ENCODE measurements around the gene TRUB1. TPM values are rescaled to one million over a fixed set of nuclear protein-coding genes. Genes with fewer than 3 reads are reported as not detected.

Gene TRUB1
- total and polyA plus RNA-seq, 2 donors (not counting 1 experiment from before 2014, with no cell fraction given): 19.6 to 38.5 TPM

DNA sequence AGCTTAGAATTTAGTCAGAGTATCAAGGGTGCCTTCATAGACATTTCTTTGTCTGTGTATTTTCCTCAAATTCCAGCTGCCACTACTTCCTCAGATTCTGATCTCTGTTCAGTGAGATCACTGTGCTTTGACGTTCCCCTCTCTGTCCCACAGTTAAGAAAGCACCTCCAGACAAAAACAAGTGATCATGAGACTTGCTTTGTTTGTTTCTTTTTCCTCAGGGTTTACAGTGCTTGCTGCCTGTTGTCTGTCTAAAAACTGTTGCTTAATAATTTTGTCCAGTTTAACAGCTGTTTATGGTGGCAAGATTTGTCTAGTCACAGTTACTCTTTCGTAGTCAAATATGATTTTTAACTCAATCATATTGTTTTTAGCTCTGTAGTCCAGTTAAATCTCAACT is 29.1 kb downstream of the TRUB1 start:
- TF ChIP-seq CTCF (conservative IDR thresholded peaks at IDR 0.05 in 1 of 2, IDR thresholded peaks at IDR 0.05 in 1 of 2; ENCODE audit: low read depth in 1 of 2, low read length in 2 of 2): no peak
- TF ChIP-seq EZH2 (IDR thresholded peaks at IDR 0.05; ENCODE audit: low read length, missing control alignments): no peak
- no peak overlapping the region for H3K4me2 ChIP-seq (ENCODE audit: extremely low read depth, insufficient read depth, low read length)
- no peak overlapping the region for H3K9ac ChIP-seq (ENCODE audit: insufficient read depth, low read length)
- H3K4me3 ChIP-seq (replicated peaks in 1 of 4; ENCODE audit: control extremely low read depth in 1 of 4, insufficient read depth in 1 of 4, low read depth in 3 of 4, low read length in 4 of 4): no peak overlapping the region
- H3K9me3 ChIP-seq (ENCODE audit: control insufficient read depth, insufficient read depth, low read depth, low read length): no peaks in the 10 kb centered on the region
- peak; percentile 23 to 67 for DNase-seq (ENCODE audit: low read depth in 2 of 2)
- no peak overlapping the region for H2AFZ ChIP-seq (ENCODE audit: low read length)
- no peaks in the 10 kb centered on the region for H3K79me2 ChIP-seq (ENCODE audit: control insufficient read depth, insufficient read depth, low read length)
- H3K27me3 ChIP-seq (ENCODE audit: control insufficient read depth, insufficient read depth, low read length): no peaks in the 10 kb centered on the region
- H3K27ac ChIP-seq (ENCODE audit: insufficient read depth, low read length): no peak overlapping the region
- no peaks in the 10 kb centered on the region for H3K36me3 ChIP-seq (ENCODE audit: control insufficient read depth, insufficient read depth, low read length)
- H4K20me1 ChIP-seq (ENCODE audit: control insufficient read depth, extremely low read depth, insufficient read depth, low read length): no peaks in the 10 kb centered on the region
- H3K4me1 ChIP-seq (ENCODE audit: control insufficient read depth, extremely low read depth, insufficient read depth, low read length): no peaks in the 10 kb centered on the region

GRCh38 chr10:114970515-114970914 is 32.5 kb downstream of the TRUB1 start:
- no peaks in the 10 kb centered on the region for H3K36me3 ChIP-seq (ENCODE audit: control insufficient read depth, insufficient read depth, low read length)
- no peaks in the 10 kb centered on the region for H4K20me1 ChIP-seq (ENCODE audit: control insufficient read depth, extremely low read depth, insufficient read depth, low read length)
- no peak overlapping the region for H3K4me3 ChIP-seq (replicated peaks in 1 of 4; ENCODE audit: control extremely low read depth in 1 of 4, insufficient read depth in 1 of 4, low read depth in 3 of 4, low read length in 4 of 4)
- TF ChIP-seq CTCF (conservative IDR thresholded peaks at IDR 0.05 in 1 of 2, IDR thresholded peaks at IDR 0.05 in 1 of 2; ENCODE audit: low read depth in 1 of 2, low read length in 2 of 2) (no peak), EZH2 (IDR thresholded peaks at IDR 0.05; ENCODE audit: low read length, missing control alignments) (no peak)
- H3K4me1 ChIP-seq (ENCODE audit: control insufficient read depth, extremely low read depth, insufficient read depth, low read length): no peaks in the 10 kb centered on the region
- no peaks in the 10 kb centered on the region for H3K27me3 ChIP-seq (ENCODE audit: control insufficient read depth, insufficient read depth, low read length)
- H3K9me3 ChIP-seq (ENCODE audit: control insufficient read depth, insufficient read depth, low read depth, low read length): no peaks in the 10 kb centered on the region
- no peak overlapping the region for H2AFZ ChIP-seq (ENCODE audit: low read length)
- H3K79me2 ChIP-seq (ENCODE audit: control insufficient read depth, insufficient read depth, low read length): no peaks in the 10 kb centered on the region
- no peak for DNase-seq (ENCODE audit: low read depth in 2 of 2)
- no peak overlapping the region for H3K4me2 ChIP-seq (ENCODE audit: extremely low read depth, insufficient read depth, low read length)
- no peak overlapping the region for H3K9ac ChIP-seq (ENCODE audit: insufficient read depth, low read length)
- no peak overlapping the region for H3K27ac ChIP-seq (ENCODE audit: insufficient read depth, low read length)

GRCh38 chr10:114973306-114973705 is 35.3 kb downstream of the TRUB1 start:
- Histone ChIP-seq H3K79me2 (ENCODE audit: control insufficient read depth, insufficient read depth, low read length) (no peaks in the 10 kb centered on the region), H3K4me3 (replicated peaks in 1 of 4; ENCODE audit: control extremely low read depth in 1 of 4, insufficient read depth in 1 of 4, low read depth in 3 of 4, low read length in 4 of 4) (no peak overlapping the region), H3K9ac (ENCODE audit: insufficient read depth, low read length) (no peak overlapping the region), H2AFZ (ENCODE audit: low read length) (no peak overlapping the region), H3K4me1 (ENCODE audit: control insufficient read depth, extremely low read depth, insufficient read depth, low read length) (no peaks in the 10 kb centered on the region), H4K20me1 (ENCODE audit: control insufficient read depth, extremely low read depth, insufficient read depth, low read length) (no peaks in the 10 kb centered on the region), H3K9me3 (ENCODE audit: control insufficient read depth, insufficient read depth, low read depth, low read length) (no peaks in the 10 kb centered on the region), H3K36me3 (ENCODE audit: control insufficient read depth, insufficient read depth, low read length) (no peaks in the 10 kb centered on the region), H3K27me3 (ENCODE audit: control insufficient read depth, insufficient read depth, low read length) (no peaks in the 10 kb centered on the region), H3K27ac (ENCODE audit: insufficient read depth, low read length) (no peak overlapping the region), H3K4me2 (ENCODE audit: extremely low read depth, insufficient read depth, low read length) (no peak overlapping the region)
- no peak for TF ChIP-seq CTCF (conservative IDR thresholded peaks at IDR 0.05 in 1 of 2, IDR thresholded peaks at IDR 0.05 in 1 of 2; ENCODE audit: low read depth in 1 of 2, low read length in 2 of 2)
- TF ChIP-seq EZH2 (IDR thresholded peaks at IDR 0.05; ENCODE audit: low read length, missing control alignments): no peak
- DNase-seq (ENCODE audit: low read depth in 2 of 2): no peak
